SK-N-SH treated with all-trans-retinoic acid at 6 μM for 48 hours (cell line): ENCODE data around the gene SRD5A3.

ENCODE experiments used
- ARNTL ChIP-seq: fragments of 450-650 bp; formaldehyde crosslinking; IDR thresholded peaks from 2 replicates; pipeline ENCODE4 v1.5.0; 2020; ENCODE audit warnings: low read depth, mild to moderate bottlenecking, moderate library complexity, borderline replicate concordance
- OSR1 ChIP-seq: fragments of 250-450 bp; sonication (Bioruptor Pico); IDR thresholded peaks from 2 replicates; pipeline ENCODE4 v1.8.0; 2022; ENCODE audit warnings: moderate library complexity, mild to moderate bottlenecking, inconsistent platforms
- PATZ1 ChIP-seq: fragments of 250-450 bp; sonication (Bioruptor Pico); IDR thresholded peaks from 2 replicates; pipeline ENCODE4 v1.8.0; 2020; ENCODE audit warnings: mild to moderate bottlenecking, moderate library complexity, borderline replicate concordance
- ZFP30 ChIP-seq: fragments of 450-650 bp; formaldehyde crosslinking; IDR thresholded peaks from 2 replicates; pipeline ENCODE4 v1.5.0; 2022; ENCODE audit warnings: mild to moderate bottlenecking, moderate library complexity
- ZNF565 ChIP-seq: fragments of 450-650 bp; formaldehyde crosslinking; conservative IDR thresholded peaks from 2 replicates; pipeline ENCODE4 v1.5.0; 2020; ENCODE audit warnings: low read depth, mild to moderate bottlenecking, moderate library complexity
- ZNF70 ChIP-seq: fragments of 450-650 bp; formaldehyde crosslinking; IDR thresholded peaks from 2 replicates; pipeline ENCODE4 v1.5.0; 2020; ENCODE audit warnings: mild to moderate bottlenecking, moderate library complexity
- ZNF8 ChIP-seq: fragments of 450-650 bp; formaldehyde crosslinking; IDR thresholded peaks from 2 replicates; pipeline ENCODE4 v1.5.0; 2020; ENCODE audit warnings: mild to moderate bottlenecking, moderate library complexity

GRCh38 chr4:55378617-55379467, 32.8 kb downstream of the SRD5A3 start:
- no peak for TF ChIP-seq PATZ1 (CRISPR knock-in tag)
- no peak for TF ChIP-seq ZNF8 (CRISPR knock-in tag)
- TF ChIP-seq ZFP30: no peak
- no peak for TF ChIP-seq ZNF70 (CRISPR knock-in tag)
- TF ChIP-seq OSR1 (CRISPR knock-in tag): no peak
- no peak for TF ChIP-seq ZNF565
- no peak for TF ChIP-seq ARNTL (CRISPR knock-in tag)
